Tibial nerve (tissue), 4 donors: ENCODE results near the gene VKORC1L1. TPM values are rescaled to one million over a fixed set of nuclear protein-coding genes. Genes with fewer than 3 reads are reported as not detected.
"Not testable (repeated sequence)": the region's sequence is repeated elsewhere in the genome, so short reads cannot be mapped to it uniquely, and the experiment has no call there.

Source experiments
- DNase-seq, 2 donors: peaks; one replicate each; pipeline ENCODE4 v3.0.0-alpha.2; 2019; ENCODE audit warnings: low spot score in 2 of 2
- H3K27ac ChIP-seq, 4 donors: fragments of 200-600 bp; sonication (generic) in 3 of 4; one replicate each; pipeline ENCODE4 v1.5.1; 2017 to 2019; ENCODE audit warnings: mild to moderate bottlenecking in 1 of 4
- H3K27me3 ChIP-seq, 2 donors: fragments of 200-600 bp; sonication (generic) in 1 of 2; one replicate each; pipeline versions ENCODE4 v1.5.1 to v1.6.0; 2017 to 2019
- H3K36me3 ChIP-seq, 3 donors: fragments of 200-600 bp; sonication (generic); one replicate each; pipeline ENCODE4 v1.5.1; 2018 to 2019
- H3K4me1 ChIP-seq, 4 donors: fragments of 200-600 bp; sonication (generic) in 3 of 4; one replicate each; pipeline ENCODE4 v1.5.1; 2017 to 2019
- H3K4me3 ChIP-seq, 4 donors: fragments of 200-600 bp; sonication (generic) in 3 of 4; one replicate each; pipeline ENCODE4 v1.5.1; 2017 to 2019; ENCODE audit warnings: mild to moderate bottlenecking in 1 of 4, moderate library complexity in 1 of 4
- H3K9me3 ChIP-seq, 4 donors: fragments of 200-600 bp; sonication (generic) in 3 of 4; one replicate each; pipeline ENCODE4 v1.5.1; 2017 to 2019
- EP300 ChIP-seq, 2 donors: sonication (generic); formaldehyde crosslinking; IDR thresholded peaks; one replicate each; pipeline ENCODE4 v1.6.1; 2017; ENCODE audit warnings: antibody characterized with exemption in 2 of 2, mild to moderate bottlenecking in 1 of 2
- POLR2A ChIP-seq, 2 donors: fragments of 450-650 bp; IDR thresholded peaks; one replicate each; pipeline ENCODE4 v1.6.1; 2017; ENCODE audit warnings: antibody characterized with exemption in 2 of 2, mild to moderate bottlenecking in 2 of 2, moderate library complexity in 2 of 2
- WGBS, 2 donors: methylation state at CpG; one replicate each; pipeline ENCODE4 v1.1.5; 2018; 5-methylcytosine and 5-hydroxymethylcytosine counted together
- total RNA-seq, 4 donors: library from RNA; depleted of rRNA; stranded (reverse); fragments of >200 nt; gene quantifications; one replicate each; pipeline ENCODE4 v1.1.0, GENCODE V29; 2016
- TF ChIP-seq, protein P1 (sequence below), 5 experiments: fragments of 200-600 bp in 3 of 5; fragments of 450-650 bp in 2 of 5; sonication (generic) in 3 of 5; IDR thresholded peaks; one replicate each; pipeline ENCODE4 v1.5.1; 2016 to 2019; ENCODE audit warnings: antibody characterized with exemption in 5 of 5, mild to moderate bottlenecking in 3 of 5, moderate library complexity in 2 of 5

VKORC1L1 gene
- 10 to 100 TPM; 24.1 to 33.7 (median 30.3) TPM for total RNA-seq

DNA sequence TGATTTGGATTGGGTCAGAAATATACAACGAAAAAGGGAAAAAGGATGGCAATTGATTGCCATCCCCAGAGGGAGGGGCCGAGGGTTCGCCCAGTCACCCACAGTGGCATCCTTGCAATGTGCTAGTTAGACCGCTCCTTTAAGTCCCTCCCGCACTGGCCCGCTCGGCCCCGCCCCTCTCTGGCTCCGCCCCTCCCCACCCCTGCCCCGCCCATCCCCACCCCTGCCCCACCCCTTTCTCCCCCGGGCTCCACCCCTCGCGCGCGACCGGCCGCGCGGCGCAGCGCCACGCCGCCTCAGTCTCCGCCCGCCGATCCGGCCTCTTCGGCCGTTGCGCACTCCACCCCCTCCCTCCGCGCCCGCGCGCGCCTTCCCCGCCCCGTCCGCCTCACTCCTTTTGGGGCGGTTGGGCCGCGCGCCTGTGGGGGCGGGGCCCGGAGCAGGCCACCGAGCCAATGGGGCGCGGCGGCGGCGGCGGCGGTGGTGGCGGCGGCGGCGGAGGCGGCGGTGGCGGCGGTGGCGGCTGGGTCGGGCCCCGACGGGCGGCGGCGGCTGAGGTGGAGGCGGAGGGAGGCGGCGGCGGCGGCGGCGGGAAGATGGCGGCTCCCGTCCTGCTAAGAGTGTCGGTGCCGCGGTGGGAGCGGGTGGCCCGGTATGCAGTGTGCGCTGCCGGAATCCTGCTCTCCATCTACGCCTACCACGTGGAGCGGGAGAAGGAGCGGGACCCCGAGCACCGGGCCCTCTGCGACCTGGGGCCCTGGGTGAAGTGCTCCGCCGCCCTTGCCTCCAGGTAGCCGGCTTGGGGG lies at the start of gene VKORC1L1:
VKORC1L1 (plus strand) TSS at position 299 of the 806 bp plus-strand sequence; CDS start at position 597, 298 bp downstream.
- Histone ChIP-seq H3K27me3 (no peaks in the 10 kb centered on the region), H3K36me3 (no peaks in the 10 kb centered on the region), H3K27ac (peak within 1 kb of the TSS; percentile 50 to 88 (median 86)), H3K4me3 (peak within 1 kb of the TSS; percentile 63 to 98 (median 92)), H3K9me3 (no peaks in the 10 kb centered on the region), H3K4me1 (peaks cover 0 to 26% (median 3%) of the 10 kb centered on the region in 4 donors)
- DNase-seq: peak; percentile 80 to 89
- peak in 1 of 2 donors; percentile 31 for TF ChIP-seq POLR2A (IDR thresholded peaks at IDR 0.05)
- TF ChIP-seq, protein P1, sequence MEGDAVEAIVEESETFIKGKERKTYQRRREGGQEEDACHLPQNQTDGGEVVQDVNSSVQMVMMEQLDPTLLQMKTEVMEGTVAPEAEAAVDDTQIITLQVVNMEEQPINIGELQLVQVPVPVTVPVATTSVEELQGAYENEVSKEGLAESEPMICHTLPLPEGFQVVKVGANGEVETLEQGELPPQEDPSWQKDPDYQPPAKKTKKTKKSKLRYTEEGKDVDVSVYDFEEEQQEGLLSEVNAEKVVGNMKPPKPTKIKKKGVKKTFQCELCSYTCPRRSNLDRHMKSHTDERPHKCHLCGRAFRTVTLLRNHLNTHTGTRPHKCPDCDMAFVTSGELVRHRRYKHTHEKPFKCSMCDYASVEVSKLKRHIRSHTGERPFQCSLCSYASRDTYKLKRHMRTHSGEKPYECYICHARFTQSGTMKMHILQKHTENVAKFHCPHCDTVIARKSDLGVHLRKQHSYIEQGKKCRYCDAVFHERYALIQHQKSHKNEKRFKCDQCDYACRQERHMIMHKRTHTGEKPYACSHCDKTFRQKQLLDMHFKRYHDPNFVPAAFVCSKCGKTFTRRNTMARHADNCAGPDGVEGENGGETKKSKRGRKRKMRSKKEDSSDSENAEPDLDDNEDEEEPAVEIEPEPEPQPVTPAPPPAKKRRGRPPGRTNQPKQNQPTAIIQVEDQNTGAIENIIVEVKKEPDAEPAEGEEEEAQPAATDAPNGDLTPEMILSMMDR (IDR thresholded peaks at IDR 0.05): no peak
- TF ChIP-seq EP300 (IDR thresholded peaks at IDR 0.05): peak in 1 of 2 donors; percentile 26
- 0% methylated on average over 13 to 19 of the region's 94 CpGs for WGBS, 2 donors

GRCh38 chr7:65827366-65827765 lies 45.5 kb upstream of the VKORC1L1 start:
- 93 to 95% methylated on average over 6 of the region's 6 CpGs for WGBS, 2 donors
- no peak overlapping the region for H3K27ac ChIP-seq
- H3K4me3 ChIP-seq: no peak overlapping the region
- H3K9me3 ChIP-seq: no peaks in the 10 kb centered on the region
- H3K4me1 ChIP-seq: no peaks in the 10 kb centered on the region
- H3K36me3 ChIP-seq: peaks cover 0 to 6% (median 0%) of the 10 kb centered on the region in 3 donors
- H3K27me3 ChIP-seq: no peaks in the 10 kb centered on the region
- no peak for DNase-seq
- TF ChIP-seq, protein P1 (IDR thresholded peaks at IDR 0.05): no peak

- TF ChIP-seq, protein P1 (IDR thresholded peaks at IDR 0.05): no peak
- TF ChIP-seq EP300 (IDR thresholded peaks at IDR 0.05) (no peak), POLR2A (IDR thresholded peaks at IDR 0.05) (no peak)
- 82 to 83% methylated on average over 2 of the region's 2 CpGs for WGBS, 2 donors
- no peak overlapping the region for H3K27ac ChIP-seq
- H3K36me3 ChIP-seq: peaks cover 0 to 4% (median 0%) of the 10 kb centered on the region in 3 donors
- H3K27me3 ChIP-seq: no peaks in the 10 kb centered on the region
- DNase-seq: no peak
- no peaks in the 10 kb centered on the region for H3K9me3 ChIP-seq
- H3K4me1 ChIP-seq: no peaks in the 10 kb centered on the region
- H3K4me3 ChIP-seq: no peak overlapping the region
Measured at GRCh38 chr7:65832281-65832680, 40.6 kb upstream of the VKORC1L1 start.

- H3K27ac ChIP-seq, H3K9me3 ChIP-seq, H3K27me3 ChIP-seq, H3K4me3 ChIP-seq, H3K4me1 ChIP-seq, DNase-seq: not testable (repeated sequence)
- H3K36me3 ChIP-seq: peaks cover 0 to 18% (median 0%) of the 10 kb centered on the region in 3 donors
- WGBS, 2 donors: 90 to 92% methylated on average over 3 of the region's 3 CpGs
Measured at GRCh38 chr7:65836684-65837083, 36.2 kb upstream of the VKORC1L1 start.

GRCh38 chr7:65837541-65837956 lies 35.3 kb upstream of the VKORC1L1 start:
- H3K36me3 ChIP-seq: peaks cover 0 to 18% (median 0%) of the 10 kb centered on the region in 3 donors
- WGBS, 2 donors: 83 to 86% methylated on average over 5 of the region's 5 CpGs
- H3K4me3 ChIP-seq, H3K4me1 ChIP-seq, H3K27me3 ChIP-seq, H3K27ac ChIP-seq, H3K9me3 ChIP-seq, DNase-seq: not testable (repeated sequence)

DNA sequence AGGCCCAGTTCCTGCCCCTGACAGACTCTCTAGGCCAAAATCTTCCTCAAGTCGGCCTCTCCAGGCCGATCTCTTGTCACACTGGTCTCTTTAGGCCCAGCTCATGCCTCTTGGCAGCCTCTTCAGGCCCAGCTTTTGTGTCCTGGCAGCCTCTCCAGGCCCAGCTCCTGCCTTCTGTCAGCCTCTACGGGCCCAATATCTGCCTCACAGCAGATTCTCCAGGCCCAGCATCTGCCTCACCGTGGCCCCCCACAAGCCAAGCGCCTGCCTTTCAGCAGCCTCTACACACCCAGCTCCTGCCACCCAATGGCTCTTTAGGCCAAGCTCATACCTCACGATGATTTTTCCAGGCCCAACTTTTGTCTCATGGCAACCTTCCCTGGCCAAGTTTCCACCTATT lies 33.0 kb upstream of the VKORC1L1 start:
- no peaks in the 10 kb centered on the region for H3K27me3 ChIP-seq
- no peak overlapping the region for H3K4me3 ChIP-seq
- H3K9me3 ChIP-seq: no peaks in the 10 kb centered on the region
- no peak for DNase-seq
- TF ChIP-seq EP300 (IDR thresholded peaks at IDR 0.05): no peak
- TF ChIP-seq, protein P1 (IDR thresholded peaks at IDR 0.05): no peak
- no peak for TF ChIP-seq POLR2A (IDR thresholded peaks at IDR 0.05)
- no peaks in the 10 kb centered on the region for H3K4me1 ChIP-seq
- 89 to 98% methylated on average over 6 of the region's 6 CpGs for WGBS, 2 donors
- H3K36me3 ChIP-seq: peaks cover 0 to 18% (median 0%) of the 10 kb centered on the region in 3 donors
- no peak overlapping the region for H3K27ac ChIP-seq
